Hematopoietic multipotent progenitor cell (in vitro differentiated cells): ENCODE measurements around the gene POU2AF1. TPM values are rescaled to one million over a fixed set of nuclear protein-coding genes. Genes with fewer than 3 reads are reported as not detected.

ENCODE experiments used
- DNase-seq, 3 donors: peaks; one replicate each; pipeline ENCODE4 v3.0.0-alpha.2; 2011 to 2015; ENCODE audit warnings: low read depth in 2 of 3, low spot score in 2 of 3
- total RNA-seq: library from RNA; depleted of rRNA; stranded (reverse); fragments of >200 nt; gene quantifications from one replicate; pipeline ENCODE4 v1.2.3, GENCODE V29; 2012

Gene POU2AF1
- total RNA-seq: 1.1 TPM

- peak in 2 of 3 donors; percentile 36 to 40 for DNase-seq
Measured at GRCh38 chr11:111378861-111379601, at the start of gene POU2AF1. TSS of gene POU2AF1 (minus strand) at chr11:111379275. CDS start at chr11:111379177, 98 bp downstream.

GRCh38 chr11:111428113-111428876 is 49.2 kb upstream of the POU2AF1 start:
- no peak for DNase-seq

GRCh38 chr11:111427471-111427912 is 48.4 kb upstream of the POU2AF1 start:
- peak in 1 of 3 donors; percentile 60 for DNase-seq

GRCh38 chr11:111426617-111427016 is 47.5 kb upstream of the POU2AF1 start:
- no peak for DNase-seq

GRCh38 chr11:111423250-111423615 is 44.2 kb upstream of the POU2AF1 start:
- DNase-seq: no peak

- peak in 2 of 3 donors; percentile 68 to 74 for DNase-seq
Measured at GRCh38 chr11:111422494-111423249, 43.6 kb upstream of the POU2AF1 start.

GRCh38 chr11:111421251-111421650 is 42.2 kb upstream of the POU2AF1 start:
- no peak for DNase-seq

GRCh38 chr11:111419641-111420327 is 40.7 kb upstream of the POU2AF1 start:
- no peak for DNase-seq

- DNase-seq: no peak
Measured at GRCh38 chr11:111419181-111419580, 40.1 kb upstream of the POU2AF1 start.

GRCh38 chr11:111418436-111418787 is 39.3 kb upstream of the POU2AF1 start:
- DNase-seq: no peak

GRCh38 chr11:111417766-111418435 is 38.8 kb upstream of the POU2AF1 start:
- peak in 1 of 3 donors; percentile 49 for DNase-seq

- DNase-seq: no peak
Measured at GRCh38 chr11:111417011-111417765, 38.1 kb upstream of the POU2AF1 start.

GRCh38 chr11:111416231-111416960 is 37.3 kb upstream of the POU2AF1 start:
- DNase-seq: no peak

GRCh38 chr11:111414936-111415335 is 35.9 kb upstream of the POU2AF1 start:
- no peak for DNase-seq

- peak in 1 of 3 donors; percentile 17 for DNase-seq
Measured at GRCh38 chr11:111414267-111414931, 35.3 kb upstream of the POU2AF1 start.

- DNase-seq: no peak
Measured at GRCh38 chr11:111413849-111414248, 34.8 kb upstream of the POU2AF1 start.

GRCh38 chr11:111412293-111412692 is 33.2 kb upstream of the POU2AF1 start:
- DNase-seq: no peak

GRCh38 chr11:111411456-111411855 is 32.4 kb upstream of the POU2AF1 start:
- DNase-seq: no peak
